SIG-M5 treated with dmso at 0.1 percent for 504 hours (cell line): ENCODE results near the gene AP3B1.

Experiments
- DNase-seq: peaks from one replicate; lab custom pipeline; 2025; ENCODE audit not compliant: unreplicated experiment; lab: John Stamatoyannopoulos, UW

AP3B1 gene

GRCh38 chr5:78162253-78162862, 132.1 kb downstream of the AP3B1 start:
- peak; percentile 48 for DNase-seq

DNA sequence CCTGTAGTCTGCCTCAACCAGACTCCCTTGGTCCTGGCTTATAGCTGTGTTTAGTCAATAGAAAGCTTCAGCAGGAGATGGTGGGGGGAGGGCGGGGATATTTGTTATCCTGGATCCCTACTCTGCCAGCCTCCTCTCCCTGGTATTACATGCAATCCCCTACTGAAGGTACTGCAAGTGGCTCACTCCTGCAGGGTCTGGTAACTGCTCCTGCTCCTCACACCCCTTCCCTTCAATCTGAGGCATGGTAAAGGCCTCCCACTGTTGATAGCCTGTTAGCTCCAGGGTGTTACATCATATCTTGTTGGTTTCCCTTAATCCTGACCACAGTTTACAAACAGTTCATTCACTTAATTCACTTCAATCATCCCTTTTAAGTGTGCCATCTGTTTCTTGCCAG, 137.5 kb downstream of the AP3B1 start:
- DNase-seq = no peak

GRCh38 chr5:78151594-78152271, 142.8 kb downstream of the AP3B1 start:
- DNase-seq = no peak

GRCh38 chr5:78137290-78137689, 157.2 kb downstream of the AP3B1 start:
- DNase-seq = no peak

- no peak for DNase-seq
These were observed 161.1 kb downstream of the AP3B1 start for GRCh38 chr5:78133423-78133822.

GRCh38 chr5:78132507-78132906, 162.0 kb downstream of the AP3B1 start:
- DNase-seq = no peak

- DNase-seq = no peak
These were observed 164.9 kb downstream of the AP3B1 start for GRCh38 chr5:78129597-78129996.

DNA sequence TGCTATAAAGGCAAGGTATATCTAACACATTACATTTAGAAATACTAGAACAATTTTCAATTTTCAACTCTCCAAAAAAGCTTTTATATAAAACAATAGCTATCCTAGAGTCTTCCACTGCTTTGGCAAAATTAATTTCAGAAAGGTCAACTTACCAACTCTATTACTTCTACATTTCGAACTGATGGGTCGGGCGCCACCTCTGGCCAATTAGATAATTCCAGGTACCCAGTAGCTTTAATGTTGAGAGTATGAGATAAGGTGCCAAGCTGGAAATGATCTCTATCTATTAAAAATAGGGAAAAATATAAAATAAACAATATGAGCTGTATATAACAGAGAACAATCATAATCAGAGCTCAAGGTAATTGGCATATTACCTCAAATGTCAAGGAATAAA, 166.6 kb downstream of the AP3B1 start:
- DNase-seq = no peak

DNA sequence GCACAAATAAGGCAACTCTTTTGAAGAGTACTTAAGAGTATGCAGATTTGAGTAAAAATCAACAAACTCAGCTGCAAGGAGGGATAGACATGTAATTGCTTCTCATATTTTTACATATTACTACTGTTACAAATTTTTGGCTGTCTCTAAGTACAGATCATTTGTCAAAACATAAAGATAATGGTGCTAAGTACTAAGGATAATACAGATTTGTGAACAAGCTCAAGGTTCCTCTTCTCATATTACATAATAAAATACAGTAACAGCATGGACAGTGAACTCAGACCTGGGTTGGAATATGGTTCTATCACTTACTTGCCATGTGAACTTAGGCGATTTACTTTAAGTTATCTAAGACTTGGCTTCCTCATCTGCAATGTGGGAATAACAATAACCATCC, 168.0 kb downstream of the AP3B1 start:
- no peak for DNase-seq

DNA sequence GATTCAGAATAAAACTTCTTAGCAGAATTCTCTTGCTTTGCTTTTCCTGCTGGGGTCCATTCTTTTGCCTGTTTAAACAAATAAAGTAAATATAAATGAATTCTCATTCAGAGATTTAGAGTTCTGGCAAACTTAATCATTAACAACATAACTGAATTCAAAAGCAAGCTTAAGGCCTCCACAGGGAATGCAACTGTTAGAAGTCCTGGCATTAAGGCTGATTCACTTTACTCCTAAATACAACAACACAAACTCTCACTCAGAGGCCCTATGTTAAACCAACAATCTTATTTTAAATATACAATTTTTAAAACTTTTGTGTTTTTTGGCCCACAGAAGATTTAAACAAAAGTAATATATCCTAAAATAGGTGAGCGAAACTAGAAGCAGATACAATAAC, 178.3 kb downstream of the AP3B1 start:
- DNase-seq = no peak

DNA sequence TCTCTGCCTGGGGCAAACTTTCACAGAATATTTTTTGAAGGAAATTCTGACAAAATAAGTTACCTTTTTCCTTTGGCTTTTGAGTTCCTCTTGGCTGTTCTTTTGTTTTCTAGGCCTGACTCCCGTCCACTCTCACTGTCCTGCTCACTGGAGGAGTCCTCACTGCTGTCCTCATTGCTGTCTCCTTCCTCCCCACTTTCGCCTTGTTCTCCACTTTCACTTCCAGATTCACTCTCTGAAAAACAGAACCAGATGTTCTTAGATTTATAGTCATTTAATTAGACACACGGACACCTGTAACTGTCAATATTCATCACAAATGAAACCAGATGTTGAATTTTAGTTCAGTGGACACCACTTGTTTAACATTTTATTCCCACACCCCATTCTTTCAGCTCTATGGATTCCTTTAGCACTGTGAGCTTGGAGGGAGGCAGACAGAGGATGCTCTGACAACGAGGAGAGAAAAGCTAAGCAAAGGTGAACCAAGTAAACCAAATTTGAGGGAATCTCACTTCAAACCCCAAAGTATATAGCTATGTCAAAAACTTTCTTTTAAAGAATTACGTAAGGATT, 180.7 kb downstream of the AP3B1 start:
- DNase-seq = no peak

DNA sequence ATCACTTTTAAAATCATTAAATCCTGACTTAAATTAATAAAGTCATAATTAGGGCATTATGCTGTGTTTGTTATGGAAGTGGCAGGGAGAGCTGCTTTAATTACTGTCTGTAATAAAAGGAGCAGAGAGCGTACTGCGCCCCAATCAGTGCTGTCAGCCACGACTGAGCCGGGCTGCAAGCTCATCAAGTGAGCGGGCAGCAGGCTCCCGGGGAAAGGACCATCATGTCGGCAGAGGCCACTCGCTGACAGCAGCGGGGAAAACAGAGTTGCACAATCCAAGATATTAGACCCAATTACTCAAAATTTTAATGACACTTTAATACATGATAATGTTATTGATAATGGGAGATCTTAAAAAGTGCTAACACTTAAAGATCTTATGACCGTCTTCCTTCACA, 181.6 kb downstream of the AP3B1 start:
- no peak for DNase-seq

DNA sequence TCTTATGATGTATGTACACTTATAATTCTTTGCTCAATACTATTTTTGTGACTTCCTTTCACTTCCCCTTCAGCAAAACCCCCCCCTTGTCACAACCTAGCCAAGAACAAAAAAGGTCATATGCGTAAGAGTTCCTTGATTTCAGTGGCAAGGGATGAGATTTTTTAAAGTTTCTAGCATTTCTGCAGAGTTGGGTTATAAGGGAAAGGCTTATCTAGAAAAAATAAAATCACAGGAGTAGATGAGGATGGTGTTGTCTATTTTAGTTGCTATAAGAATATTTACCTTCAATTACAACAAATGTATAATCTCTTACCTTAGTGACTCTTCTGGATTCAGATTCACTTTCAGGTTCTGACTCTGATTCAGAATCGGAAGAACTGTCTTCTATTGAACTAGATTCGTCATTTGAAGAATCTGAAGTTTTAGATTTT, 184.6 kb downstream of the AP3B1 start:
- DNase-seq = peak; percentile 28

GRCh38 chr5:78108564-78108963, 185.9 kb downstream of the AP3B1 start:
- DNase-seq = no peak

GRCh38 chr5:78103232-78103918, 191.1 kb downstream of the AP3B1 start:
- no peak for DNase-seq

GRCh38 chr5:78102500-78102899, 192.0 kb downstream of the AP3B1 start:
- DNase-seq = no peak

- no peak for DNase-seq
These were observed 199.4 kb downstream of the AP3B1 start for GRCh38 chr5:78095125-78095524.

GRCh38 chr5:78090002-78090401, 204.5 kb downstream of the AP3B1 start:
- DNase-seq = no peak

GRCh38 chr5:78078858-78079257, 215.6 kb downstream of the AP3B1 start:
- no peak for DNase-seq

DNA sequence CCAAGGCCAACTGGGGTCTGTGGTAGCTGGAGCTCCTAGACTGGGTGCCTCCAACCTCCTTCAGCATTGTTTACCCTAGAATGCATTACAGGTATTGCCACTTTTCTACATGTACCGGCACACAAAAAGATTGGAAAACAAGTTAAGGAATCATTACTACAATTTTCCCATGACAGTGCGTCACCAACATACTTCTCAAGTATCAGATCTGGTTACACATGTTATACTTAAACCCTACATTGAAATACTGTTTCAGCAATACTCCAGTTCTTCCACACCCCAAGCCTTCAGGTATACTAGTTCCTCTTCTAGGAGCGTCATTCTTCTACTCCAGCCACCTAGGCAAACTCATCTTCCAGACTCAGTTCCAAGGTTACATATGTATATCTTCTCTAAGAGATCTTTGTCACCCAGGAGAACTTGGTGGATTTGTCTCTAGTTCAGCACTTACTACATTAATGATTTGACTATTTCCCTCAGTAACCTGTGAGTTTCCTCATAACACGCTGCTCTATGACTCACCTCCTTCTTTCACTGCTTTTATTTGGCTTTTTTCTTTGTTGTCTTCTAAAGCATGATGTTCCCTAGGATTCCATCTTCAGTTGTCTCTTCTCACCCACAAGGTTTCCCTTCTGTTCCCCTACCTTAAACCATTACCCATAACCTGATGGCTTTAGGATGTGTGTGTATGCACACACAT, 217.0 kb downstream of the AP3B1 start:
- no peak for DNase-seq

DNA sequence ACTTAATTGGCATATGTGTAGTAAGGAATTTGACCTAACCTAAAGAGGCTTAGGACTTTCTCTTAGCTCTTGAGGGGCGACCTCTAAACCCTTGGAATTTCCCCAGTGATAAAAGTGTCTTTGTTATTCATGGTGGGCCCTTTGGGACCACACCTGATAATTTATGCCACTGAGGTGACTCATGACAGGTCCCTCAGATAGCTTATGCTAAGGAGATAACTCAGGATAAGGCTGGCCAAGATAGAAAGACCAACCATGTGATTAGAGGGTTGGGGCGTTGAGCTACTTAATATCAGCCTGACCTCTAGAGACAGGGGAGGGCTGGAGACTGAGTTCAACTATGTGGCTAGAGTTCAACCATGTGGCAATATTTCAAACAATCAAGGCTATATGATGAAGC, 218.1 kb downstream of the AP3B1 start:
- DNase-seq = no peak
